H1 (cell line): ENCODE results near the gene PGF. TPM values are rescaled to one million over a fixed set of nuclear protein-coding genes. Genes with fewer than 3 reads are reported as not detected.
A peak's percentile ranks its signal among the peaks of the same experiment; 100 is the strongest.

Source experiments
- CTCF ChIA-PET: fragments of 300-600 bp; sonication (Branson Sonifier 250); formaldehyde crosslinking; loops from one replicate; lab custom pipeline; 2021; ENCODE audit not compliant: partially characterized antibody; lab: Charles Lee
- POLR2A ChIA-PET: fragments of 300-600 bp; sonication (Branson Sonifier 250); formaldehyde crosslinking; loops from one replicate; lab custom pipeline; 2021; ENCODE audit warnings: inconsistent platforms; ENCODE audit not compliant: partially characterized antibody; lab: Charles Lee
- DNase-seq, 2 experiments: peaks; one replicate each; pipeline versions ENCODE4 v3.0.0 to v3.0.0-alpha.2; 2010 to 2022; ENCODE audit warnings: low spot score in 2 of 2, low read depth in 1 of 2, mixed read lengths in 1 of 2
- FAIRE-seq: peaks from 2 replicates; lab custom pipeline; 2011; peaks lifted over from hg19 to GRCh38; lab: Jason Lieb, UNC
- H2AFZ ChIP-seq: 2 replicates; pipeline ENCODE4 v1.8.1; 2012; ENCODE audit warnings: low read length, inconsistent platforms
- H2AK5ac ChIP-seq: 2 replicates; pipeline ENCODE4 v1.6.1; 2013; ENCODE audit warnings: low read depth, low read length
- H2BK120ac ChIP-seq: replicated peaks from 2 replicates; pipeline ENCODE3; 2013; ENCODE audit warnings: low read depth, low read length, inconsistent platforms
- H2BK12ac ChIP-seq: 2 replicates; pipeline ENCODE4 v1.6.1; 2013; ENCODE audit warnings: low read depth, low read length
- H2BK15ac ChIP-seq: 2 replicates; pipeline ENCODE4 v1.6.1; 2013; ENCODE audit warnings: low read length
- H2BK20ac ChIP-seq: 2 replicates; pipeline ENCODE4 v1.6.1; 2013; ENCODE audit warnings: low read length
- H2BK5ac ChIP-seq: 2 replicates; pipeline ENCODE4 v1.6.1; 2013; ENCODE audit warnings: low read depth, low read length
- H3K14ac ChIP-seq: 2 replicates; pipeline ENCODE4 v1.6.1; 2013; ENCODE audit warnings: inconsistent platforms; ENCODE audit not compliant: insufficient read length
- H3K18ac ChIP-seq: 2 replicates; pipeline ENCODE4 v1.6.1; 2013; ENCODE audit warnings: low read length; ENCODE audit errors: extremely low read depth
- H3K23ac ChIP-seq: 2 replicates; pipeline ENCODE4 v1.6.1; 2013; ENCODE audit warnings: inconsistent platforms; ENCODE audit not compliant: insufficient read length
- H3K23me2 ChIP-seq: 2 replicates; pipeline ENCODE4 v1.6.1; 2013; ENCODE audit warnings: low read depth, low read length
- H3K27ac ChIP-seq: 2 replicates; pipeline ENCODE4 v1.6.1; 2011; ENCODE audit warnings: low read depth, low read length, inconsistent platforms
- H3K27me3 ChIP-seq, 4 experiments: replicated peaks in 1 of 4; 1 replicate in 1 of 4; 2 replicates in 3 of 4; pipeline versions ENCODE4 v1.6.1 to v1.8.1; 2011 to 2013; ENCODE audit warnings: low read length in 3 of 4, mild to moderate bottlenecking in 3 of 4, inconsistent platforms in 2 of 4, mixed read lengths in 2 of 4, moderate library complexity in 1 of 4; ENCODE audit not compliant: control insufficient read depth in 3 of 4, insufficient read depth in 3 of 4; ENCODE audit errors: extremely low read depth in 1 of 4
- H3K36me3 ChIP-seq, 4 experiments: 2 replicates each; pipeline versions ENCODE4 v1.6.1 to v1.8.1; 2011 to 2013; ENCODE audit warnings: mild to moderate bottlenecking in 4 of 4, low read length in 3 of 4, moderate library complexity in 2 of 4, control low read depth in 1 of 4, inconsistent platforms in 1 of 4; ENCODE audit not compliant: insufficient read depth in 4 of 4, control insufficient read depth in 2 of 4
- H3K4ac ChIP-seq: replicated peaks from 2 replicates; pipeline ENCODE3; 2013; ENCODE audit warnings: low read length, low read depth, mixed read lengths, inconsistent platforms; ENCODE audit not compliant: insufficient read length
- H3K4me1 ChIP-seq, 4 experiments: replicated peaks in 1 of 4; 1 replicate in 1 of 4; 2 replicates in 3 of 4; pipeline versions ENCODE4 v1.6.1 to v1.8.1; 2011 to 2013; ENCODE audit warnings: low read length in 3 of 4, inconsistent platforms in 2 of 4, mixed read lengths in 1 of 4; ENCODE audit not compliant: insufficient read depth in 4 of 4, control insufficient read depth in 3 of 4
- H3K4me2 ChIP-seq, 2 experiments: 2 replicates each; pipeline versions ENCODE4 v1.6.1 to v1.8.1; 2011 to 2013; ENCODE audit warnings: low read depth in 2 of 2, low read length in 2 of 2, control low read depth in 1 of 2, inconsistent platforms in 1 of 2, mild to moderate bottlenecking in 1 of 2; ENCODE audit not compliant: insufficient read depth in 1 of 2
- H3K4me3 ChIP-seq, 4 experiments: fragments of 200-600, 300-600 bp in 1 of 4; sonication (generic), shearing (Covaris generic), sonication (Bioruptor Twin) in 1 of 4; 2 replicates each; pipeline versions ENCODE4 v1.5.1 to v1.8.1; 2011 to 2016; ENCODE audit warnings: low read length in 4 of 4, low read depth in 3 of 4, control low read depth in 2 of 4, inconsistent platforms in 2 of 4, mild to moderate bottlenecking in 2 of 4, mixed read lengths in 1 of 4, moderate library complexity in 1 of 4; ENCODE audit not compliant: insufficient read depth in 2 of 4; ENCODE audit errors: extremely low read depth in 1 of 4
- H3K56ac ChIP-seq: replicated peaks from 2 replicates; pipeline ENCODE3; 2013; ENCODE audit warnings: low read depth, mild to moderate bottlenecking, mixed read lengths, low read length, inconsistent platforms; ENCODE audit not compliant: insufficient read length
- H3K79me1 ChIP-seq: 2 replicates; pipeline ENCODE4 v1.6.1; 2013; ENCODE audit warnings: low read depth, low read length, control low read depth
- H3K79me2 ChIP-seq, 2 experiments: 2 replicates each; pipeline versions ENCODE4 v1.6.1 to v1.8.1; 2012 to 2013; ENCODE audit warnings: low read length in 2 of 2, mild to moderate bottlenecking in 2 of 2, inconsistent platforms in 1 of 2; ENCODE audit not compliant: insufficient read depth in 2 of 2, control insufficient read depth in 1 of 2
- H3K9ac ChIP-seq, 4 experiments: replicated peaks in 1 of 4; 1 replicate in 1 of 4; 2 replicates in 3 of 4; pipeline versions ENCODE4 v1.6.1 to v1.8.1; 2011 to 2013; ENCODE audit warnings: low read depth in 3 of 4, low read length in 3 of 4, control low read depth in 2 of 4, mild to moderate bottlenecking in 2 of 4, moderate library complexity in 2 of 4, inconsistent platforms in 1 of 4; ENCODE audit errors: extremely low read depth in 1 of 4
- H3K9me3 ChIP-seq, 2 experiments: 2 replicates each; pipeline versions ENCODE4 v1.6.1 to v1.8.1; 2012 to 2013; ENCODE audit warnings: mild to moderate bottlenecking in 2 of 2, moderate library complexity in 2 of 2, control low read depth in 1 of 2, inconsistent platforms in 1 of 2, low read depth in 1 of 2, low read length in 1 of 2, mixed read lengths in 1 of 2; ENCODE audit not compliant: insufficient read depth in 2 of 2
- H4K20me1 ChIP-seq, 2 experiments: replicated peaks in 1 of 2; 2 replicates each; pipeline versions ENCODE3 to v1.8.1; 2011 to 2013; ENCODE audit warnings: inconsistent platforms in 2 of 2, low read length in 2 of 2, mild to moderate bottlenecking in 1 of 2; ENCODE audit not compliant: insufficient read depth in 2 of 2, control insufficient read depth in 1 of 2
- H4K5ac ChIP-seq: 2 replicates; pipeline ENCODE4 v1.6.1; 2013; ENCODE audit warnings: low read length, low read depth, mixed read lengths, inconsistent platforms; ENCODE audit not compliant: insufficient read length
- H4K8ac ChIP-seq: 2 replicates; pipeline ENCODE4 v1.8.0; 2013; ENCODE audit warnings: mild to moderate bottlenecking, moderate library complexity, low read length, inconsistent platforms; ENCODE audit not compliant: insufficient read depth; ENCODE audit errors: extremely low read depth
- H4K91ac ChIP-seq: replicated peaks from 2 replicates; pipeline ENCODE3; 2013; ENCODE audit warnings: low read length, mixed read lengths, inconsistent platforms; ENCODE audit not compliant: insufficient read length
- E2F6 ChIP-seq: IDR thresholded peaks from 2 replicates; pipeline ENCODE4 v1.6.1; 2012; ENCODE audit warnings: inconsistent platforms
- HDAC6 ChIP-seq: IDR thresholded peaks from one replicate; pipeline ENCODE4 v1.7.1; 2012; ENCODE audit warnings: low read depth, mild to moderate bottlenecking, inconsistent platforms, low read length, moderate library complexity
- KDM4A ChIP-seq: IDR thresholded peaks from one replicate; pipeline ENCODE4 v1.7.1; 2012; ENCODE audit warnings: low read depth, mild to moderate bottlenecking, moderate library complexity, low read length, inconsistent platforms; ENCODE audit not compliant: severe bottlenecking
- POLR2A ChIP-seq, 2 experiments: IDR thresholded peaks; 1 replicate in 1 of 2; 2 replicates in 1 of 2; pipeline ENCODE4 v1.6.1; 2011; ENCODE audit warnings: low read depth in 2 of 2, low read length in 2 of 2, mild to moderate bottlenecking in 2 of 2; ENCODE audit errors: control extremely low read depth in 1 of 2
- POLR2AphosphoS5 ChIP-seq: IDR thresholded peaks from 2 replicates; pipeline ENCODE4 v1.6.1; 2011; ENCODE audit warnings: low read depth, low read length
- RAD21 ChIP-seq, 2 experiments: IDR thresholded peaks in 1 of 2; conservative IDR thresholded peaks in 1 of 2; 2 replicates each; pipeline ENCODE4 v1.6.1; 2011; ENCODE audit warnings: low read depth in 2 of 2, low read length in 2 of 2, improper control_type of control experiment in 1 of 2, inconsistent platforms in 1 of 2, mild to moderate bottlenecking in 1 of 2, moderate library complexity in 1 of 2
- TBP ChIP-seq: IDR thresholded peaks from 2 replicates; pipeline ENCODE4 v1.6.1; 2011; ENCODE audit warnings: low read depth, low read length, improper control_type of control experiment
- WGBS, 2 experiments: shearing (Covaris generic) in 1 of 2; methylation state at CpG; one replicate each; pipeline versions ENCODE4 v1.1.6 to v1.1.7; 2013 to 2015; ENCODE audit warnings: low lambda C conversion rate in 2 of 2, mixed read lengths in 2 of 2, inconsistent platforms in 1 of 2, low coverage in 1 of 2, missing lambda C conversion rate in 1 of 2; ENCODE audit not compliant: insufficient replicate concordance in 2 of 2, insufficient coverage in 1 of 2, insufficient read length in 1 of 2; ENCODE audit errors: extremely low coverage in 1 of 2, missing lambda C conversion rate in 1 of 2; 5-methylcytosine and 5-hydroxymethylcytosine counted together
- polyA plus RNA-seq, 7 experiments: library from polyadenylated mRNA; depleted of rRNA in 3 of 7; stranded (reverse) in 5 of 7; unstranded in 2 of 7; fragments of >200 nt in 5 of 7; fragments of 200-250 nt in 2 of 7; gene quantifications; 1 replicate in 5 of 7; 2 replicates in 1 of 7; 4 replicates in 1 of 7; pipeline versions ENCODE4 v1.2.1 to v1.2.3, GENCODE V29; 2011 to 2013; ENCODE audit warnings: missing spikeins in 2 of 7, mixed read lengths in 2 of 7
- total RNA-seq: library from RNA; stranded (reverse); fragmentation: NEBNext Ultra II Directional; extraction: Animal tissue kit (Norgen Biotek cat#: 25700); gene quantifications from 2 replicates; pipeline ENCODE4 v1.2.1, GENCODE V29; 2021

PGF gene
- total and polyA plus RNA-seq, 2 of the 8 experiments (the other 6 are each of a cell fraction or from before 2014, with no cell fraction given): 2.1 to 4.1 TPM

- H3K9me3 ChIP-seq: no peaks in the 10 kb centered on the region
- POLR2A ChIA-PET: interaction anchor here (0.8 to 6.8 kb wide), 17 partner anchors 10 to 393 kb away, joined by 3 to 80 read pairs (median 6); partner anchors contain the start of genes ACYP1, DLST, EIF2B2 and PROX2
Observed at GRCh38 chr14:74904635-74905503, 50.5 kb downstream of the PGF start.

More at GRCh38 chr14:74904635-74905503, 50.5 kb downstream of the PGF start:
- no peak overlapping the region for H4K91ac ChIP-seq
- H2AK5ac ChIP-seq: no peak overlapping the region
- H4K5ac ChIP-seq: no peak overlapping the region
- H3K18ac ChIP-seq: no peak overlapping the region
- 92% methylated on average over 5 of the region's 6 CpGs; no CpG with 5 or more reads in 1 of the 2 experiments for WGBS, 2 experiments
- H2BK5ac ChIP-seq: no peak overlapping the region
- DNase-seq (no peak), FAIRE-seq (no peak)
- no peak overlapping the region for H2BK12ac ChIP-seq
- no peak overlapping the region for H2BK120ac ChIP-seq
- no peak overlapping the region for H2BK20ac ChIP-seq
- H3K23me2 ChIP-seq: no peaks in the 10 kb centered on the region
- no peaks in the 10 kb centered on the region for H3K27me3 ChIP-seq
- no peak overlapping the region for H3K23ac ChIP-seq
- CTCF ChIA-PET: interaction anchor here (0.5 to 24.8 kb wide), 36 partner anchors 11 to 1551 kb away, joined by 3 to 509 read pairs (median 5); partner anchors contain the start of genes ACYP1, PGF, PROX2 and RPS6KL1
- no peak overlapping the region for H3K4me2 ChIP-seq
- H3K79me1 ChIP-seq: no peaks in the 10 kb centered on the region
- peaks cover 22 to 46% (median 36%) of the 10 kb centered on the region in 4 experiments for H3K36me3 ChIP-seq
- H3K9ac ChIP-seq: no peak overlapping the region
- no peak overlapping the region for H3K56ac ChIP-seq
- no peak overlapping the region for H2BK15ac ChIP-seq
- TF ChIP-seq E2F6: no peak
- TF ChIP-seq TBP: no peak
- TF ChIP-seq HDAC6: no peak
- no peak for TF ChIP-seq RAD21 (IDR thresholded peaks at IDR 0.05 in 1 of 2, conservative IDR thresholded peaks at IDR 0.05 in 1 of 2; ENCODE audit: low read depth in 2 of 2, low read length in 2 of 2)
- no peak for TF ChIP-seq POLR2A (IDR thresholded peaks at IDR 0.05; ENCODE audit: control extremely low read depth in 1 of 2, low read depth in 2 of 2, low read length in 2 of 2)
- TF ChIP-seq POLR2AphosphoS5: peak; percentile 29
- no peak for TF ChIP-seq KDM4A
- no peak overlapping the region for H3K4me3 ChIP-seq
- H3K4ac ChIP-seq: no peak overlapping the region
- no peak overlapping the region for H2AFZ ChIP-seq
- H3K27ac ChIP-seq: no peak overlapping the region
- no peak overlapping the region for H4K8ac ChIP-seq
- H4K20me1 ChIP-seq: peaks cover 4 to 10% of the 10 kb centered on the region in 2 experiments
- no peaks in the 10 kb centered on the region; a peak in 1 of 7 replicates for H3K4me1 ChIP-seq
- H3K79me2 ChIP-seq: no peaks in the 10 kb centered on the region
- no peak overlapping the region for H3K14ac ChIP-seq
